Large intestine (tissue), 3 donors: Measurements from ENCODE around the gene NRXN3. TPM values are rescaled to one million over a fixed set of nuclear protein-coding genes. Genes with fewer than 3 reads are reported as not detected.

Experiments
- DNase-seq, 2 donors: peaks; one replicate each; pipeline versions ENCODE4 v3.0.0 to v3.0.0-alpha.2; 2013
- H3K27ac ChIP-seq: one replicate; pipeline ENCODE4 v1.5.1; 2013; ENCODE audit warnings: low read length
- H3K27me3 ChIP-seq: 2 replicates; pipeline ENCODE4 v1.6.1; 2013; ENCODE audit warnings: low read length; ENCODE audit not compliant: control insufficient read depth, insufficient read depth
- H3K36me3 ChIP-seq: 2 replicates; pipeline ENCODE4 v1.6.1; 2013; ENCODE audit warnings: low read length; ENCODE audit not compliant: control insufficient read depth, insufficient read depth
- H3K4me1 ChIP-seq: one replicate; pipeline ENCODE4 v1.6.1; 2013; ENCODE audit warnings: low read length; ENCODE audit not compliant: control insufficient read depth, insufficient read depth
- H3K4me3 ChIP-seq: one replicate; pipeline ENCODE4 v1.5.1; 2013; ENCODE audit warnings: low read length
- H3K9me3 ChIP-seq: one replicate; pipeline ENCODE4 v1.6.1; 2013; ENCODE audit warnings: mild to moderate bottlenecking, low read depth, low read length, moderate library complexity; ENCODE audit not compliant: control insufficient read depth
- WGBS: methylation state at CpG from one replicate; pipeline ENCODE4 v1.1.5; 2013; ENCODE audit warnings: low lambda C conversion rate; ENCODE audit not compliant: insufficient coverage; 5-methylcytosine and 5-hydroxymethylcytosine counted together
- polyA plus RNA-seq: library from polyadenylated mRNA; unstranded; fragments of 120-200 nt; gene quantifications from one replicate; pipeline ENCODE4 v1.2.1, GENCODE V29; 2013

NRXN3 gene
- polyA plus RNA-seq, 1 donor = 12.8 TPM

DNA sequence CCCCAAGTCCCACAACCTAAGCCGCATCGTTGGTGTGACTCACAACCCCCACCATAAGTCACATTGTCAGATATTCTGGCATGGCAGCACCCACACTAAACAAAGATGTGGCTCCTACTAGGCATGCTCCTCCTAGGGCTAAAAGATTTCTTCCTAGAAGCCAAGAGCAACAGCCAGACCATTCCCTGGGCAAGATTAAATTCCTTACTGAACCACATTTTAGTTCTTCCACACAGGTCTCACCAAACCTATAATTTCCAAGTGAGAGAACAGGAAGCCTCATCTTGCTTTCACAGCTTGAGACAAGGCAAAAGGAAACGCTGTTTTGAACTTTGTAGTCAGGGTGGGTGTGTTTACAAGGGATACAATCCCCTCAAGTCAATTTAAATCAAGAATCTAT lies 1408.3 kb downstream of the NRXN3 start:
- Histone ChIP-seq H3K4me3 (no peak overlapping the region), H3K9me3 (no peaks in the 10 kb centered on the region), H3K27ac (no peak overlapping the region), H3K36me3 (no peaks in the 10 kb centered on the region), H3K4me1 (no peaks in the 10 kb centered on the region), H3K27me3 (no peaks in the 10 kb centered on the region)
- no CpG with 5 or more reads among the region's 3 CpGs for WGBS
- no peak for DNase-seq

DNA sequence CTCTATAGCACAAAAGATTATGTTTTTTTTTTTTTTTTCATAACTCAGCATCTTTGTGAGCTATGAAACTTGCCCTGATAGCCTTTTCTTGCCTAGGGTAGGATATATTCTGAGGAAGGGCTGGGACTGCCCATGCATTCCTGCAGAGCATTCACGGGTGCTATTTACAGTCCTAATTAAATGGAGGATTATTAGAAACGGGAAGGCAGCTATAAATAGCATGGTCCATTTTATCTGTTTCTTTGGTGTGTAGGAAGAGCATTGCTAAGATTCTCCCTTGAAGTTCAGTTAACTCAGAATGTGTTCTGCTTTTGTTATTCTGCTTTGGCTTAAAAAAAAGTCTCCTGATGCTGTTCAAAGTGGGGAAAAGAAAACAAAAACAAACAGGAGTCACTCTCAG lies 1410.2 kb downstream of the NRXN3 start:
- no CpG with 5 or more reads among the region's 2 CpGs for WGBS

DNA sequence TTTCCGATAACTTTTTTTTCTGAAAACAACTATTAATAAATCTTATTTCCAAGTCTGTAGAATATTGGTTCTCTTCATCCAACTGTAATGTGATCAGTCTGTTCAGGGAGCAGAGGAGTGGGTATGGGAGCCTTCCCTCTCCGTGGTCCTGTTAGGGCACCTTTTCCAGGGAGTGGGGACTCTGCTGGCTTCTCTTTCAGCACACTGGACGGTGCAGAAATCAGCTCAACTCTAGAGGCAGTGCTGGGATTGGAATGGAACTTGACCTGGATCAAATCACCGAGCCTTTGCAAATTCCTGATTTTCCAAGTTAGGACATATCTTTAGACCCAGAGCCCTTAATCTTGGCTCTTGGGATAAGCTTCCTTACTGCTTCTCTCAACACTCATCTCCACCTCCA lies 1410.7 kb downstream of the NRXN3 start:
- Histone ChIP-seq H3K4me3 (no peak overlapping the region), H3K4me1 (no peaks in the 10 kb centered on the region), H3K9me3 (no peaks in the 10 kb centered on the region), H3K27ac (no peak overlapping the region), H3K36me3 (no peaks in the 10 kb centered on the region), H3K27me3 (no peaks in the 10 kb centered on the region)
- 100% methylated on average over 1 of the region's 4 CpGs for WGBS
- DNase-seq = no peak

More for the DNA sequence above, 1410.2 kb downstream of the NRXN3 start:
- H3K4me1 ChIP-seq = no peaks in the 10 kb centered on the region
- no peaks in the 10 kb centered on the region for H3K36me3 ChIP-seq
- no peak overlapping the region for H3K4me3 ChIP-seq
- H3K27ac ChIP-seq = no peak overlapping the region
- DNase-seq = no peak
- no peaks in the 10 kb centered on the region for H3K9me3 ChIP-seq
- no peaks in the 10 kb centered on the region for H3K27me3 ChIP-seq

DNA sequence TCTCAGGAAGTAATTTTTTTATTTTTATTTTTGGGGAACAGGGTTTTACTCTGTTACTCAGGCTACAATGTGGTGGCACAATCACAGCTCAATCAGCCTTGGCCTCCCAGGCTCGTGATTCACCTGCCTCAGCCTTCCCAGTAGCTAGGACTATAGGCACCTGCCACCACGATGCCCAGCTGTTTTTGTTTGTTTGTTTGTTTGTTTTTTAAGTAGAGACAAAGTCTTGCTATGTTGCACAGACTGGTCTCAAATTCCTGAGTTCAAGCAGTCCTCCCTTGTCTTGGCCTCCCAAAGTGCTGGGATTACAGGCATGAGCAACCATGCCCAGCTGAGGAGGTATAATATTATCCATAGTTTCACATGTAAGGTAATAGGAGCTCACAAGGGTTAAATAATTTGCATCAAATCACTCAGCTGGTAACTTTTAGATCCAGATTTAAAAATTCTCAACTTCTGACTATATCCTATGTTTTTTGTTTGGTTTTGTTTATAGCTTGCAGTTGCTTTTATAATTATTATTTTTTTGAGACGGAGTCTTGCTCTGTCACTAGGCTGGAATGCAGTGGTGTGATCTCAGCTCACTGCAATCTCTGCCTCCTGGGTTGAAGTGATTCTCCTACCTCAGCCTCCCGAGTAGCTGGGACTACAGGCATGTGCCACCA lies 1411.9 kb downstream of the NRXN3 start:
- H3K27ac ChIP-seq = no peak overlapping the region
- WGBS = 100% methylated on average over 1 of the region's 4 CpGs
- DNase-seq = no peak
- no peaks in the 10 kb centered on the region for H3K9me3 ChIP-seq
- H3K4me1 ChIP-seq = no peaks in the 10 kb centered on the region
- no peaks in the 10 kb centered on the region for H3K27me3 ChIP-seq
- H3K36me3 ChIP-seq = no peaks in the 10 kb centered on the region
- no peak overlapping the region for H3K4me3 ChIP-seq

DNA sequence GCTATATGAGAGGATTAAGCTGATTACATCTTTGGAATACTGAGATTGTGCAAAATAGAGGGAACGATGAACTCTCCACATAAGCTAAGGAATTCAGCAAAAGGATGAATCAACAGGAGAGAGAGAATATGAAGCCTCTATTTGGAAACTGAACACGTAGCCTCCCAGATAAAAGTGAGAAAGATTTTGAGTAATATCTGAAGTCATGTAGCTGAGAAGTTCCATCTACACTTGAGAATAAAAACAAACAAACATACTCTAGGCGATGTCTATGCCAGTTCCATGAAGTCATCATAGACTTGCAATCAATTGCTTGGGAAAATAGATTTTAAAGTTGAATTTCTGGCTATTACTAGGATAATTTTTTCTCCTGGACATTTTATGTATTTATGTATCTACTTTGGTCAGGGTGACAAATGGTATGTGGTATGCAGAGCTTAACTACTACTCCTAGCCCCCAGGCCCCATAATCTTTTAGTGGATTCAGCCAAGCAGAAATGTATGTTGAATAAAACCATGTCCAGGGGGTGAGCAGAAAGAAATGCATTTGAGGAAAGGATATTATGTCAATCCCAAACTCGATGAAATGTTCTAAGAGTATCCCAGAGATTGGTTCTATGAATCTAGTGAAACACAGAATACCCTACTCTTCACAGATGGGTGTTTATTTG lies 1413.7 kb downstream of the NRXN3 start:
- H3K4me3 ChIP-seq = no peak overlapping the region
- H3K27ac ChIP-seq = no peak overlapping the region
- H3K4me1 ChIP-seq = no peaks in the 10 kb centered on the region
- WGBS = 90% methylated on average over 2 of the region's 4 CpGs
- H3K27me3 ChIP-seq = no peaks in the 10 kb centered on the region
- no peak for DNase-seq
- no peaks in the 10 kb centered on the region for H3K36me3 ChIP-seq
- H3K9me3 ChIP-seq = no peaks in the 10 kb centered on the region

DNA sequence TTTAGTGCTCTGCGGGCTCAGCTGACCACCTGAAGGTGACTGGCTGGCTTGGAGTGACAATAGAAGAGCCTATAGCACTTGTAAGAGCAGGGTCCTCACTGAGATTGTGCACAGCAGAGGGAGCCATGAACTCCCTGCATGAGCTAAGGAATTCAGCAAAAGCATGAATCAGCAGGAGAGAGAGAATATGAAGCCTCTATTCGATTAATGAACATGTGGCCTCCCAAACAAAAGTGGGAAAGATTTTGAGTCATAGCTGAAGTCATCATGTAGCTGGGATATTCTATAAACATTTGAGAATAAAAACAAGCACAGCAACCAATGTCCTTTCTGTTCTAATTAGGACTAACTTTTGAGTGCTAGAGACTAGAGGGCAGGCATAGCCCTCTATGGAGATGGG lies 1414.5 kb downstream of the NRXN3 start:
- no CpG with 5 or more reads among the region's 2 CpGs for WGBS
- H3K27ac ChIP-seq = no peak overlapping the region
- no peak for DNase-seq
- no peaks in the 10 kb centered on the region for H3K27me3 ChIP-seq
- H3K36me3 ChIP-seq = no peaks in the 10 kb centered on the region
- no peaks in the 10 kb centered on the region for H3K4me1 ChIP-seq
- no peak overlapping the region for H3K4me3 ChIP-seq
- no peaks in the 10 kb centered on the region for H3K9me3 ChIP-seq

DNA sequence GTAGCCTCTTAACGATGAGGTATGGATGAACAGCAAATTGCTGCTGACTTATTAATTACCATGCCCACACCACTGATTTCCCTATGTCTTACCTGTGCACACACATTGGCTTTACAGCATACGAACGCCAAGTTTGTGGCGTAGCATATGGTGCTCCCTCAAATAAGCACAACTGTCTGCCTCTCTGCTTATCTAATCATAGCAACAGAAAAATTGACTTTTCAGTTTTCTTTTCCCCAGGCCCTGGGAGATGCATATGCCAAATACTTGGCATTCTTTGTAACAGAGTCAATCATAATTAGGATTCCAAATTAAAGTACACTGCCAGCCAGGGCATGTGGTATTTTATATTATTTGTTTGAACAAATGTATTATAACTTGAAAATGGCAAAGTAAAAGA lies 1415.7 kb downstream of the NRXN3 start:
- no peak overlapping the region for H3K4me3 ChIP-seq
- no peaks in the 10 kb centered on the region for H3K27me3 ChIP-seq
- H3K9me3 ChIP-seq = no peaks in the 10 kb centered on the region
- no CpG with 5 or more reads among the region's 4 CpGs for WGBS
- DNase-seq = no peak
- H3K4me1 ChIP-seq = no peaks in the 10 kb centered on the region
- H3K36me3 ChIP-seq = no peaks in the 10 kb centered on the region
- no peak overlapping the region for H3K27ac ChIP-seq

DNA sequence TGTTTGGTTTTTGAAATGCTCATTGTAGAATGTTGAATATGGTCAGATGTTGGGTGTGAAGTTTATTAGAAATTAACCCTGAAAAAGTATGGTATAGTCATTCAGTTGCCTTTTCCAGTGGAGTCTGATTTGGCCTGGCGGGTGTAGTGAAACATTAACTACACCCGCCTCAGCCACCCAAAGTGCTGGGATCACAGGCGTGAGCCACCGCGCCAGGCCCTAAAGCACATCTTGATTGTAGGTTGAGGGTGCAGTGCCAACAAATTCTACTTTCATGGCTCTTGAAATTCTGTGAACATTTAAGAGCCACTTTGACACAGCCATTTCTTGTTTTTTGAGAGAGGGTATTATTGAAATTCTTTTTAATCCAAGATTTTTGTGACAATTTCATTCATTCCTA lies 1416.2 kb downstream of the NRXN3 start:
- Histone ChIP-seq H3K4me3 (no peak overlapping the region), H3K9me3 (no peaks in the 10 kb centered on the region), H3K4me1 (no peaks in the 10 kb centered on the region), H3K36me3 (no peaks in the 10 kb centered on the region), H3K27ac (no peak overlapping the region), H3K27me3 (no peaks in the 10 kb centered on the region)
- WGBS = no CpG with 5 or more reads among the region's 5 CpGs
- no peak for DNase-seq

DNA sequence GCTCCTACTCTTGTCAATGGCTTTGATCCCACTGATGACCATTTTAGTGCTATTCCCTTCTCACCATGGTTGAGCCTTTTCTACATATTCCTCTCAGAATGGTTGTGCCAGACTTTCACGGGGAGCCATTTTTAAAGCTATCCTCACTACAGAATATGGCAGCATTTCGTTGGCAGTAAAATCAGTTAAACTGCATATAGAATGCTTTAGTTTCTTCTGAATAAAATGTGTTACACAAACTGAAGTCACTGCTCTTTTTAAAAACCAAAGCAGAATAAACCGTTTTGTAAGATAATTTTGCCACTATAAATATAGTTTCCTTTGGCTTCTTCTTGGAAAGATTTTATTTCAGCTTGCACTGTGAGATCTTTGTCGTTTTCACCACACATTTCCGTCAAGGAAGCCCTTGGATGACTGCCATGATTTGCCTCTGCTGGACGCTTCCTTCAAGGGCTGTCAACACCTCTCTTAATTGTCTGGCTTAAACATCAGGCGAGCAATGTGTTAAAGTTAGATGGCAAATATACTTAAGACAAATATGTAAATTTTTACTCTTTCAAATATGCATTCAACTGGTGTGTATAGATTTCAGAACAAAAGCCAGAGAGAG lies 1416.9 kb downstream of the NRXN3 start:
- no peak overlapping the region for H3K4me3 ChIP-seq
- 97% methylated on average over 4 of the region's 7 CpGs for WGBS
- DNase-seq = no peak
- H3K27me3 ChIP-seq = no peaks in the 10 kb centered on the region
- H3K9me3 ChIP-seq = no peaks in the 10 kb centered on the region
- no peak overlapping the region for H3K27ac ChIP-seq
- no peaks in the 10 kb centered on the region for H3K36me3 ChIP-seq
- no peaks in the 10 kb centered on the region for H3K4me1 ChIP-seq

DNA sequence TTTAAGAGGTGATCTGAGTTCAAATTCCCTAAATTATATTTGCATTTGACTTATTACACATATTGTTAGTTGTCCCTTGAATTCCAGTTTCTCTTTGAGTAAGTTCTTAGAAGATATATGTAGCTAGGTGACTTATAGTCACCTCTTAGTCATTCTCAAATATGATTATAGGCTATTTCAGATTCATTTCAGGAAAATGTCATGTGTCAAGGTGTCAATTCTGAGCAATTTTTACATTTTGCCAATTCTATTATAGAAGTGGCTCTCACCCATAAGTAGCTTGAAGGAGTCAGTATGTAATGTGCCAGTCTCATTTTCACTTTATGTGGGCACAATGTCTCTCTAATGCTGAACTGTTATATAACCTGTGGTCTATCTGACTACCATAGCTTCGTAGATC lies 1417.7 kb downstream of the NRXN3 start:
- no CpG with 5 or more reads among the region's 1 CpG for WGBS
- Histone ChIP-seq H3K9me3 (no peaks in the 10 kb centered on the region), H3K27me3 (no peaks in the 10 kb centered on the region), H3K4me1 (no peaks in the 10 kb centered on the region), H3K36me3 (no peaks in the 10 kb centered on the region), H3K4me3 (no peak overlapping the region), H3K27ac (no peak overlapping the region)
- DNase-seq = no peak
